Epithelial cell of proximal tubule (primary cell): ENCODE data around the gene KLK15. TPM values are rescaled to one million over a fixed set of nuclear protein-coding genes. Genes with fewer than 3 reads are reported as not detected.

ENCODE experiments used
- DNase-seq: peaks from one replicate; pipeline ENCODE4 v3.0.0-alpha.2; 2011; ENCODE audit warnings: low read depth
- H3K4me3 ChIP-seq: 2 replicates; pipeline ENCODE4 v1.5.1; 2011; ENCODE audit warnings: low read depth, mild to moderate bottlenecking, low read length
- CTCF ChIP-seq: conservative IDR thresholded peaks from 2 replicates; pipeline ENCODE4 v1.5.1; 2012; ENCODE audit warnings: low read depth, mild to moderate bottlenecking, low read length
- total RNA-seq: library from RNA; depleted of rRNA; stranded (reverse); fragments of >200 nt; gene quantifications from 2 replicates; pipeline ENCODE4 v1.2.3, GENCODE V29; 2015

Gene KLK15
- total RNA-seq, 1 donor from 2014 or later: not detected

- H3K4me3 ChIP-seq: no peak overlapping the region
- no peak for DNase-seq
- no peak for TF ChIP-seq CTCF
These were observed 56.1 kb downstream of the KLK15 start for GRCh38 chr19:50777261-50777660.

DNA sequence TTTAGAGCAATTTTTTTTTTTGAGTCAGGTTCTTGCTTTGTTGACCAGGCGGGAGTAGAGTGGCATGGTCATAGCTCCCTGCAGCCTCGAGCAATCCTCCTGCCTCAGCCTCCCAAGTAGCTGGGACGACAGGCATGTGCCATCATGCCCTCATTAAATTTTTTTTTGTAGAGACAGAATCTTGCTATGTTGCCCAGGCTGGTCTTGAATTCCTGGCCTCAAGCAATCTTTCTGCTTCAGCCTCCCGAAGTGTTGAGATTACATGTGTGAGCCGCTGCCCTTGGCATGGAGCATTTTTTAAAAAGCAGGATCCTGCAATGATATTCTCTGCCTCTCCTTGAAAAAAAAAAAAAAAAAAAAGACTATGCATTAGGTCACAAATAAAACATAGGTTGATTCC lies 57.2 kb downstream of the KLK15 start:
- TF ChIP-seq CTCF: no peak
- DNase-seq: no peak
- no peak overlapping the region for H3K4me3 ChIP-seq

Other genes with a start within 250 kb of the KLK15 start
- 0.58 TPM in 1 of 2 replicates, not detected in the other for gene SYT3, start 193.7 kb downstream of the KLK15 start, total RNA-seq
- 9.6 TPM in 1 of 2 replicates, not detected in the other for gene C19orf81, start 184.1 kb downstream of the KLK15 start, total RNA-seq
- 0.29 TPM in 1 of 2 replicates, not detected in the other for gene SHANK1, start 113.8 kb downstream of the KLK15 start, total RNA-seq
- gene CLEC11A, start 110.2 kb downstream of the KLK15 start, total RNA-seq: 2.8 and 12.7 TPM in 2 replicates
- not detected in 2 replicates for gene GPR32, start 63.1 kb downstream of the KLK15 start, total RNA-seq
- gene ACP4, start 43.2 kb downstream of the KLK15 start, total RNA-seq: not detected in 2 replicates
- 5.0 TPM in 1 of 2 replicates, not detected in the other for gene KLK1, start 9.8 kb downstream of the KLK15 start, total RNA-seq
- gene KLK3, start 21.3 kb upstream of the KLK15 start, total RNA-seq: not detected in 2 replicates
- not detected in 2 replicates for gene KLK2, start 39.9 kb upstream of the KLK15 start, total RNA-seq
- gene KLK4, start 77.8 kb upstream of the KLK15 start, total RNA-seq: not detected in 2 replicates
- gene KLK5, start 119.5 kb upstream of the KLK15 start, total RNA-seq: 8.1 and 16.4 TPM in 2 replicates
- 32.2 and 65.8 TPM in 2 replicates for gene KLK6, start 136.0 kb upstream of the KLK15 start, total RNA-seq
- 9.3 and 24.8 TPM in 2 replicates for gene KLK7, start 150.3 kb upstream of the KLK15 start, total RNA-seq
- 3.6 and 9.1 TPM in 2 replicates for gene KLK8, start 168.0 kb upstream of the KLK15 start, total RNA-seq
- 2.8 and 10.1 TPM in 2 replicates for gene KLK10, start 186.1 kb upstream of the KLK15 start, total RNA-seq
- not detected in 2 replicates for gene KLK11, start 193.0 kb upstream of the KLK15 start, total RNA-seq
- gene KLK12, start 201.4 kb upstream of the KLK15 start, total RNA-seq: not detected in 2 replicates
- gene KLK13, start 231.5 kb upstream of the KLK15 start, total RNA-seq: not detected in 2 replicates
- gene KLK14, start 249.3 kb upstream of the KLK15 start, total RNA-seq: 0.17 TPM in 1 of 2 replicates, not detected in the other